IPS-18a (cell line): ENCODE results near the gene RAD51D.
"Not testable (repeated sequence)": the region's sequence is repeated elsewhere in the genome, so short reads cannot be mapped to it uniquely, and the experiment has no call there.

Source experiments
- H3K27ac ChIP-seq: one replicate; pipeline ENCODE4 v1.5.1; 2013; ENCODE audit warnings: low read length
- H3K27me3 ChIP-seq: one replicate; pipeline ENCODE4 v1.6.1; 2013; ENCODE audit warnings: mild to moderate bottlenecking, low read length; ENCODE audit not compliant: control insufficient read depth, insufficient read depth
- H3K36me3 ChIP-seq: one replicate; pipeline ENCODE4 v1.6.1; 2013; ENCODE audit warnings: low read depth, low read length; ENCODE audit not compliant: control insufficient read depth
- H3K4me1 ChIP-seq: one replicate; pipeline ENCODE4 v1.6.1; 2013; ENCODE audit warnings: low read depth, low read length; ENCODE audit not compliant: control insufficient read depth
- H3K4me3 ChIP-seq: one replicate; pipeline ENCODE4 v1.5.1; 2013; ENCODE audit warnings: low read length
- H3K9ac ChIP-seq: one replicate; pipeline ENCODE4 v1.6.1; 2013; ENCODE audit warnings: mild to moderate bottlenecking, low read length, moderate library complexity
- H3K9me3 ChIP-seq: one replicate; pipeline ENCODE4 v1.6.1; 2013; ENCODE audit warnings: low read depth, low read length; ENCODE audit not compliant: control insufficient read depth

The RAD51D gene

DNA sequence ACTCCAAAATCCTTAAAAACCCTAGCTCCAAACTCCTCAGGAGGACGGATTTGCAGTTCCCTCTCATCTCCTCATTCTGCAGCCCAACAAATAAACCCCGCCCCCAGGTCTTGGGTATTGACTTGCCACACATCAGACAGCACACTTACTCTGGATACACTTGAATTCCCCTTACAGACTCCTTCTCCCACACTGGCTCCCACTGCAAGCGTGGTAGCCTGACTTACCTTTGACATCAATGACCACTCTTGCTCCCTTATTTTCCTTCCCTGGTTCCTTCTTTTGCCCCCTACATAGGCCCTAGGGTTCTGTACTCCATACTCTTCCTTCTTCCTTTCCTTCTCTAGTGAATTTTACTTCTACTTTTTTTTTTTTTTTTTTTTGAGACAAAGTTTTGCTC is 63.6 kb downstream of the RAD51D start:
- H3K27me3 ChIP-seq, result no peaks in the 10 kb centered on the region
- H3K4me1 ChIP-seq, result peaks cover 5% of the 10 kb centered on the region
- no peak overlapping the region for H3K27ac ChIP-seq
- no peaks in the 10 kb centered on the region for H3K9me3 ChIP-seq
- no peak overlapping the region for H3K4me3 ChIP-seq
- H3K36me3 ChIP-seq, result no peaks in the 10 kb centered on the region
- no peak overlapping the region for H3K9ac ChIP-seq

DNA sequence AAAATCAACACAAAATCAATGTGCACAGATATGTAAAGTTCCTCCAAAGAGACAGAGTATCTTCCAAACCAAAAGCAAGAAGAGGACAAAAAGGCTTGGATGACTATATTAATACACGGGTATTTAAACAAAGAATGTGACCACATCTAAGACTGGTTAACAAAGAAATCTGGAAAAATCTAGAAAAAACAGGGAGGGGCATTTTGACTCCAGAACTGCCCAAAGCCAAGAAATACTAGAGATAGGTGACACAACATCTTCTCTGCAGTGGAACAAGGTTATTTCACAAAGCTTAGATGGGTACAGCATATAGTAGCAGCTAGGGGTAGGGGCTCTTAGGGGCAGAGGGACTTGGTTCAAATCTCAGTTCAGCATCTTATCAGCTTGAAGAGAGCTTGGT is 66.5 kb downstream of the RAD51D start:
- no peaks in the 10 kb centered on the region for H3K9me3 ChIP-seq
- no peak overlapping the region for H3K9ac ChIP-seq
- no peaks in the 10 kb centered on the region for H3K36me3 ChIP-seq
- H3K27ac ChIP-seq, result no peak overlapping the region
- no peak overlapping the region for H3K4me3 ChIP-seq
- no peaks in the 10 kb centered on the region for H3K27me3 ChIP-seq
- peaks cover 5% of the 10 kb centered on the region for H3K4me1 ChIP-seq

DNA sequence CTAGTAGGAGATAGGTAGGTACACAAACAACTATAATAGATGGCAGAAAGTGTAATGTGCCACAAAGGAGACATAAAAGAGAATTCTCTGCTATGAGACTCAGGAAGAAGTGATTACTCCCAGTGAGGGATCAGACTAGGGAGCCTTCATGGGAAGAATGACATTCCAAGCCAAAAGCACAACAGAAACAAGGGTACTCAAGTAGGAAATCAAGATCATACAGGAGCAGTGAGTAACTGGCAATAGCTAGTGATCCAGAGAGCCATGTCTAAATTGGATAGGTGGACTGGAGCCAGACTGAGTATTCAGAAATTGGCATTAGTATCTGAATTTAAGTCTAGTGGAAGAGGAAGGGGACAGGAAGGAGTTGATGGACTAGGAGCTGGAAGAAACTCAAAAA is 66.9 kb downstream of the RAD51D start:
- no peaks in the 10 kb centered on the region for H3K27me3 ChIP-seq
- H3K4me1 ChIP-seq, result peaks cover 5% of the 10 kb centered on the region
- H3K4me3 ChIP-seq, result no peak overlapping the region
- no peak overlapping the region for H3K27ac ChIP-seq
- no peaks in the 10 kb centered on the region for H3K9me3 ChIP-seq
- H3K9ac ChIP-seq, result no peak overlapping the region
- H3K36me3 ChIP-seq, result no peaks in the 10 kb centered on the region

DNA sequence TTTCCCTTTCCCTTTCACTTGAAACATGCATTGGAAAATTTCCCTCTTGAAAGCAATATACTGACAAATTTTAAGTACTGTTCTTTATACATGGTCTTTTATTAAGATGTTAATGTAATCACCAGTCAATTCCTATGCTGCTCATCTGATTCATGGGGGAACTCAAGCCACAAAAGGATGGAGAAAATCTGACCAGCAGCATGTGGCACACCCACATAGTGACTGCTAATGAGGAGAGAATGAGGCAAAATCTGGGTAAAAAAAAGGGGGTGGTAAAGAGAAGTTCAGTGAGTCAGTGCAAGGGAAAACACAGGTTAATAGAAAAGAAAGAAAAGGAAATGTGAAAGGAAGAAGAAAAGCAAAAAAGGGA is 67.4 kb downstream of the RAD51D start:
- Histone ChIP-seq H3K9ac (no peak overlapping the region), H3K27me3 (no peaks in the 10 kb centered on the region), H3K9me3 (no peaks in the 10 kb centered on the region), H3K36me3 (no peaks in the 10 kb centered on the region), H3K4me3 (no peak overlapping the region), H3K4me1 (peaks cover 5% of the 10 kb centered on the region), H3K27ac (no peak overlapping the region)

DNA sequence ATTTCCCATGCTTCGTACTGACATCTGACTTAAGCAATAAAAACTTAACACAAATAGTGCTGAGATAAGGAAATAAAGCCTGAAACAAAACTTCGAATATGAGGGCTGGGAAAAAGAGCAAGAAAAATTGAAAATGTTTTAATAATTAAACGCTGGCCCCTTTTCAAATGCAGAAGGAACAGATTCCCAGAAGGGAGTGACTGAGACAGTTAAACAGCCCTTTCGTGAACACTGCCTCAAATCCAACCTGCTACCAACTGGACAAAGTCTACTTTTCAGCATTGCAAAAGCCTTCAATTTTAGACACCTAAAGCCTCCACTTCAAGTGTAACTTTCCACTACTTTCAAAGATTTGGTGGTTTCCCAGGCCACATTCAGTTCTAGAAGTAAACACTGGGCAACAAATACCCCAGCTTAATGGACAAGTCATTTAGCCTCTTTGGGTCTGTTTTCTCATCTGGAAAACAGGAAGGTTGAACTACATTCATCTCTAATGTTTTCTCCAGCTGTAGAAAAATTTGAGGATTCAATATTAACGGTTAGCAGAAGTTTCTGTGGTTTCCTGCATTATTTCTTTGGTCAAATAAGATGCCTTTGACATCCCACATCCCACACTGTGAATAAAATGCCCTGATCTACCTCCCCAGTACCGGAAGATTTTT is 68.0 kb downstream of the RAD51D start:
- no peak overlapping the region for H3K27ac ChIP-seq
- peaks cover 5% of the 10 kb centered on the region for H3K4me1 ChIP-seq
- H3K27me3 ChIP-seq, result no peaks in the 10 kb centered on the region
- H3K36me3 ChIP-seq, result no peaks in the 10 kb centered on the region
- H3K4me3 ChIP-seq, result no peak overlapping the region
- H3K9ac ChIP-seq, result no peak overlapping the region
- no peaks in the 10 kb centered on the region for H3K9me3 ChIP-seq

DNA sequence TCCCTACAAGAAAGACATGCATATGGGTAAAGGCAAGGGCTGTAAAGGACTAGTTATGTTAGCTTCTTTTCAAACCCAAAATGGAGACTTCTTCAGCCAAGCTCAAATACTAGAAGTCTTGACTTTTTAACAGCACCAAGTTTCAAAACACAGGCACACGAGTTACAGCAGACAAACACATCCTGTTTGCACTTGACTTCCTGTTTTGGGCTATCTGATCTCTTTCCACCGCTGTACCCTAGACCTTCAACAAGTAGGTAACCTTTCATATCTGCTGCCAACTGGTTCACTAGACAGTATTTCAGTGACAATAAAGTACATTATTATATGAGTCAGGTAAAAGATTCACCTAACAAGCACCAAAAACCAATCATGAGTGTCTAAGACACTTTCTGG is 68.5 kb downstream of the RAD51D start:
- Histone ChIP-seq H3K9me3 (no peaks in the 10 kb centered on the region), H3K9ac (no peak overlapping the region), H3K4me1 (peaks cover 5% of the 10 kb centered on the region), H3K27ac (no peak overlapping the region), H3K27me3 (no peaks in the 10 kb centered on the region), H3K36me3 (no peaks in the 10 kb centered on the region), H3K4me3 (no peak overlapping the region)

DNA sequence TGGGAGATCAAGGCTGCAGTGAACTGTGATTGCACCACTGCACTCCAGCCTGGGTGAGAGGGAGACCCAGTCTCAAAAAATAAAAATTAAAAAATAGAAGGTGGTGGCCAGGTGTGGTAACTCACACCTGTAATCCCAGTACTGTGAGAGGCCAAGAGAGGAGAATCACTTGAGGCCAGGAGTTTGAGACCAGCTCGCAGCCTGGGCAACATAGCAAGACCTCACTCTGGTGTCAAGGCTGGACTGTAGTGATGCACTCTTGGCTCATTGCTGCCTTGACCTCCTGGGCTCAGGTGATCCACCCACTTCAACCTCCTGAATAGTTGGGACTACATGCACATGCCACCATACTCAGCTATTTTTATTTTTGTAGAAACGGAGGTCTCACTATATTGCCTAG is 69.5 kb downstream of the RAD51D start:
- H3K36me3 ChIP-seq, result no peaks in the 10 kb centered on the region
- H3K4me1 ChIP-seq, result no peaks in the 10 kb centered on the region
- H3K27me3 ChIP-seq, result no peaks in the 10 kb centered on the region
- H3K9ac ChIP-seq, result no peak overlapping the region
- no peak overlapping the region for H3K27ac ChIP-seq
- H3K9me3 ChIP-seq, result no peaks in the 10 kb centered on the region
- no peak overlapping the region for H3K4me3 ChIP-seq

DNA sequence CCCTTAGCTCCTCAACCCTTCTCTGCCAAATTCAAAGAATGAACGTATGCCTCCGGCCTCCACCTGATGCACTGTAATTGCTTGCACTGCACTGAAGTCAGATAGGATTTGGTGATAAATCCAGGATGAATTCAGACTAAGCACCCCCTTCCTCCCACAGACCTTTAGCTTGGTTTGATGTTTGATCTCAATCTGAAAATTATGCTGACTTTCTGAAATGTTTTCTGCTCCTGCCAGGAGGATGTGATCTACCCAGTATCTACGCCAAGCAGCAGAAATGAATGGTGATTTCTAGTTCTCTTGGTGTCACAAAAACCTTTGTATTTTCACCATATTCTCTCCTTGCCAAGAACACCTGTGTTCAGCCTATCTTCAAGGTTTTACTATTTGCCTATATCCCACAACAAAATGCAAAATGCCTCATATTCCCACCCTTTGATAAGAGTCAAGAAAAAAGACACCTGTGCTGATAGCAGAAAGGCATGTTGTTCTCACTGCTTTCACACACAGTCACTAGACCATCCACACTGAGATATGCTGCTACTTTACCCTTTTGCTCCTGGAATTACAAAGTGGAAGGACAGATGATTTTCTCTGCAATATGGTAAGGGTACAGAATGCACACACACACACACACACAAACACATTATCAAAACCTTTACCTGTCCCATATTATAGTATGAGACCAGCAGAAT is 70.8 kb downstream of the RAD51D start:
- Histone ChIP-seq H3K36me3 (no peaks in the 10 kb centered on the region), H3K9me3 (no peaks in the 10 kb centered on the region), H3K4me3 (no peak overlapping the region), H3K27me3 (no peaks in the 10 kb centered on the region), H3K27ac (no peak overlapping the region), H3K4me1 (no peaks in the 10 kb centered on the region), H3K9ac (no peak overlapping the region)

DNA sequence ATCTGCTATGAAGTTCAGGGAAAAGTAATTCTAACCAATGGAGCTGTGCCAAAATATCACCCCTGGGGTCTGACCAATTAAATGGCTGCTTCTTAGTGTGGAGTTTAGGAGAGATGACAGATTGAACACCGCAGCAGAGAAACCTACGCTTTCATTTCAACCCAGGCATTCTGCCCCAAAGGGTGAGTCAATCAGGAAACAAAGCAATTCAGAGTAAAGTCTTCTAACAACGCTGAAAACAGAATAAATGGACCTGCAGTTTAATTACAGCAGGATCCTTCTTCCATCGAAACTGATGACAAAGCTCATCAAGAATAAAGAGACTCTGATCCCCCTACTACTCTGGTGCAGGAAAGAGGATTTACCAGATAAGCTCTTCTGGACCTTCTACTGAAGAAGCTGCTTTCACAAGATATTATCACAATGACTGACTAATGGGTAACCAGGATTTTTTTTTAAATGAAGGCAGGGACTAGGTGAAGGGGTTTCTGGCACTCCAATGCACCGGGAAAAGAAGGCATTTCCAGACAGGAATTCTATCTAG is 72.8 kb downstream of the RAD51D start:
- no peaks in the 10 kb centered on the region for H3K27me3 ChIP-seq
- H3K9ac ChIP-seq, result no peak overlapping the region
- H3K9me3 ChIP-seq, result no peaks in the 10 kb centered on the region
- no peaks in the 10 kb centered on the region for H3K4me1 ChIP-seq
- H3K36me3 ChIP-seq, result no peaks in the 10 kb centered on the region
- H3K27ac ChIP-seq, result no peak overlapping the region
- no peak overlapping the region for H3K4me3 ChIP-seq

DNA sequence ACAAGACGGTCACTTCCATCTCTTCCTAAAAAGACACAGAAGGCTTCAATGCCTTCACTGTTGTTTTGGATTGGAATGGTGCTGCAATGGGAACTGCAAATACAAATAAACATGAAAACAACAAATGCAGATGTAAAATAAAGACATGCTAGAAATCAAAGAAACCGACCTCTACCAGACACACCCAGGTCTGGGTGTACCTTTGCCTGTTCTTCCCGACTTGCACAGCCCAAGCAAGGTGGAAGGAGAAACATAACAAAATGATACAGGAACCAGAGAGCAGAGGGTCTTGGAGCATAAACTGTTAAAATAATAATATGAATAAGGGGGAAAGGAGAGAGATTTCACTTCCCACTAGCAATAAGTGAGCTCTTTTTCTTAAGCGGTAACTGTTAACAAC is 73.4 kb downstream of the RAD51D start:
- Histone ChIP-seq H3K36me3 (no peaks in the 10 kb centered on the region), H3K4me3 (no peak overlapping the region), H3K27me3 (no peaks in the 10 kb centered on the region), H3K4me1 (no peaks in the 10 kb centered on the region), H3K27ac (no peak overlapping the region), H3K9me3 (no peaks in the 10 kb centered on the region), H3K9ac (no peak overlapping the region)

DNA sequence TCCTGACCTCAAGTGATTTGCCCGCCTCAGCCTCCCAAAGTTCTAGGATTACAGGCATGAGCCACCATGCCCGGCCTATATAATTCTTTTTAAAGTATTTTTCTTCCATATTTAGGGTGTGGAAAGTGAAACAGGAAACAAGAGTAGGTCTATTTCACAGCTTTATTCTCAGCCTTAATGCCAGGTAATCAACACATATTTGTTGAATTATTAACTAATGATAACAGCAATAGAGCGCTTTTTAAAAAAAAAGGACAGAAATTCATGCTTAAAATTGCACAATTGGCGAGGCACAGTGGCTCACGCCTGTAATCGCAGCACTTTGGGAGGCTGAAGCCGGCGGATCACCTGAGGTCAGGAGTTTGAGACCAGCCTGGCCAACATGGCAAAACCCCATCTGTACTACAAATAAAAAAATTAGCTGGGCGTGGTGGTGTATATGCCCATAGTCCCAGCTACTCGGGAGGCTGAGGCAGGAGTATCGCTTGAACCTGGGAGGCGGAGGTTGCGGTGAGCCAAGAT is 74.1 kb downstream of the RAD51D start:
- not testable (repeated sequence) for H3K9ac ChIP-seq, H3K27ac ChIP-seq, H3K4me3 ChIP-seq, H3K4me1 ChIP-seq, H3K36me3 ChIP-seq, H3K9me3 ChIP-seq, H3K27me3 ChIP-seq

DNA sequence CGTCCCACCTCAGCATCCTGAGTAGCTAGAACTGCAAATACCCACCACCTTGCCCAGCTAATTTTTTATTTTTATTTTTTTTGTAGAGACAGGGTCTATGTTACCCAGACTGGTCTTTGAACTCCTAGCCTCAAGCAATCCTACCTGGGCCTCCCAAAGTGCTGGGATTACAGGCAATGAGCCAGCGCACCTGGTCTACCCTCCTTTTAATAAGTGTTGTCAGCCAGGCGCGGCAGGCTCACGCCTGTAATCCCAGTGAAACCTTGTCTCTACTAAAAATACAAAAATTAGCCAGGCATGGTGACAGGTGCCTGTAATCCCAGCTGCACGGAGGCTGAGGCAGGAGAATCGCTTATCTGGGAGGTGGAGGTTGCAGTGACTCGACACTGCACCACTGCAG is 75.5 kb downstream of the RAD51D start:
- Histone ChIP-seq H3K27me3 (no peaks in the 10 kb centered on the region), H3K4me3 (no peak overlapping the region), H3K9ac (no peak overlapping the region), H3K4me1 (no peaks in the 10 kb centered on the region), H3K36me3 (no peaks in the 10 kb centered on the region), H3K9me3 (no peaks in the 10 kb centered on the region), H3K27ac (no peak overlapping the region)
